ENCODE data around the gene BRI3BP. TPM values are rescaled to one million over a fixed set of nuclear protein-coding genes. Genes with fewer than 3 reads are reported as not detected.
"Not testable (repeated sequence)": the region's sequence is repeated elsewhere in the genome, so short reads cannot be mapped to it uniquely, and the experiment has no call there.

BRI3BP gene
- total RNA-seq, 4 donors from 2014 or later: 6.7 to 19.2 (median 12.1) TPM

DNA sequence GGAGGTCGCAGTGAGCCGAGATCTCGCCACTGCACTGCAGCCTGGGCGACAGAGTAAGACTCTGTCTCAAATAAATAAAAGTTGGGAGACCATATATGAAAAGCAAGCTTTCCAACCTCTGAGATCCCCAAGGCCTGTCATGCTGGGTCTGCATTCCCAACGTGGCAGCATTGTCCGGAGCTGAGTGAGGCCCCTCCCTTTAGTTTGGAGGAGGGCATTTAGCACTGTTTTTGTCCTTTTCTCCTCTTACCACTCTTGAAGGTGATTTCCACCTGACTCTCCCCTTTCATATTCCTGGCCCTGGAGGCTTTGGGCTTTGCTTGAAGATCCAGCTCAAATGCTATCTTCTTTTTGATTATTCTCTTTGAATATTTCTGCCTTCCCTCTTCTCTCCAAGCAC lies 74.9 kb downstream of the BRI3BP start:
- TF ChIP-seq, protein P1, sequence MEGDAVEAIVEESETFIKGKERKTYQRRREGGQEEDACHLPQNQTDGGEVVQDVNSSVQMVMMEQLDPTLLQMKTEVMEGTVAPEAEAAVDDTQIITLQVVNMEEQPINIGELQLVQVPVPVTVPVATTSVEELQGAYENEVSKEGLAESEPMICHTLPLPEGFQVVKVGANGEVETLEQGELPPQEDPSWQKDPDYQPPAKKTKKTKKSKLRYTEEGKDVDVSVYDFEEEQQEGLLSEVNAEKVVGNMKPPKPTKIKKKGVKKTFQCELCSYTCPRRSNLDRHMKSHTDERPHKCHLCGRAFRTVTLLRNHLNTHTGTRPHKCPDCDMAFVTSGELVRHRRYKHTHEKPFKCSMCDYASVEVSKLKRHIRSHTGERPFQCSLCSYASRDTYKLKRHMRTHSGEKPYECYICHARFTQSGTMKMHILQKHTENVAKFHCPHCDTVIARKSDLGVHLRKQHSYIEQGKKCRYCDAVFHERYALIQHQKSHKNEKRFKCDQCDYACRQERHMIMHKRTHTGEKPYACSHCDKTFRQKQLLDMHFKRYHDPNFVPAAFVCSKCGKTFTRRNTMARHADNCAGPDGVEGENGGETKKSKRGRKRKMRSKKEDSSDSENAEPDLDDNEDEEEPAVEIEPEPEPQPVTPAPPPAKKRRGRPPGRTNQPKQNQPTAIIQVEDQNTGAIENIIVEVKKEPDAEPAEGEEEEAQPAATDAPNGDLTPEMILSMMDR (IDR thresholded peaks at IDR 0.05): no peak
- TF ChIP-seq POLR2A (IDR thresholded peaks at IDR 0.05): no peak
- WGBS, 2 donors: 81 to 85% methylated on average over 6 of the region's 6 CpGs
- no peak for DNase-seq (ENCODE audit: low spot score in 2 of 2)

DNA sequence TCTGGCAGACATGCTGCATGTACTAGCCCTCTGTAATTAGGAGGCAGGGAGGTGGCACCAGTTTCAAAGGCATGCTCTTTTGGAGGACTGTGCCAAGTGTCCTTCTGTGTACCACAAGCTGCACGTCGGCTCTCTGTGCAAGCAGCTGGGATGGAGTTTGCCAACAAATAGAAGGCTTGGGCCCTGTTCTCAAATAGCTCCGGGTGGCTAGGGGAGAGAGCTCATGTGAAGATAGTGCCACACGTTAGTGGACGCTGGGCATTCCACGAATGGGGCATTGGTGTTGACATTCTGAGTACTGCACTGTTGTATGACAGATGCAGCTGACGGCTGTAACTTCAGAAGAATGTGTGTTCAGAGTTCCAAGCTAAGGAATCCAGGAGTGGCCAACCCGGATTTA lies 76.2 kb downstream of the BRI3BP start:
- TF ChIP-seq, protein P1 (IDR thresholded peaks at IDR 0.05): no peak
- TF ChIP-seq POLR2A (IDR thresholded peaks at IDR 0.05): no peak
- intact Hi-C loops (cut with DNase I; ENCODE audit: low total_unique reads): no loop called here
- DNase-seq (ENCODE audit: low spot score in 2 of 2): no peak
- H3K4me3 ChIP-seq (ENCODE audit: low read depth, poor library complexity, severe bottlenecking): no peak overlapping the region
- whole genome bisulfite sequencing, 2 donors: 54 to 60% methylated on average over 8 of the region's 8 CpGs

More for the DNA sequence above, 74.9 kb downstream of the BRI3BP start:
- H3K4me3 ChIP-seq (ENCODE audit: low read depth, poor library complexity, severe bottlenecking): no peak overlapping the region
- intact Hi-C loops (cut with DNase I; ENCODE audit: low total_unique reads): no loop called here

GRCh38 chr12:125070112-125070511 lies 76.7 kb downstream of the BRI3BP start:
- intact Hi-C loops (cut with DNase I; ENCODE audit: low total_unique reads): no loop called here
- DNase-seq (ENCODE audit: low spot score in 2 of 2): no peak
- H3K4me3 ChIP-seq (ENCODE audit: low read depth, poor library complexity, severe bottlenecking): no peak overlapping the region
- no peak for TF ChIP-seq POLR2A (IDR thresholded peaks at IDR 0.05)
- TF ChIP-seq, protein P1 (IDR thresholded peaks at IDR 0.05): no peak
- WGBS, 2 donors: 83 to 89% methylated on average over 6 of the region's 6 CpGs

DNA sequence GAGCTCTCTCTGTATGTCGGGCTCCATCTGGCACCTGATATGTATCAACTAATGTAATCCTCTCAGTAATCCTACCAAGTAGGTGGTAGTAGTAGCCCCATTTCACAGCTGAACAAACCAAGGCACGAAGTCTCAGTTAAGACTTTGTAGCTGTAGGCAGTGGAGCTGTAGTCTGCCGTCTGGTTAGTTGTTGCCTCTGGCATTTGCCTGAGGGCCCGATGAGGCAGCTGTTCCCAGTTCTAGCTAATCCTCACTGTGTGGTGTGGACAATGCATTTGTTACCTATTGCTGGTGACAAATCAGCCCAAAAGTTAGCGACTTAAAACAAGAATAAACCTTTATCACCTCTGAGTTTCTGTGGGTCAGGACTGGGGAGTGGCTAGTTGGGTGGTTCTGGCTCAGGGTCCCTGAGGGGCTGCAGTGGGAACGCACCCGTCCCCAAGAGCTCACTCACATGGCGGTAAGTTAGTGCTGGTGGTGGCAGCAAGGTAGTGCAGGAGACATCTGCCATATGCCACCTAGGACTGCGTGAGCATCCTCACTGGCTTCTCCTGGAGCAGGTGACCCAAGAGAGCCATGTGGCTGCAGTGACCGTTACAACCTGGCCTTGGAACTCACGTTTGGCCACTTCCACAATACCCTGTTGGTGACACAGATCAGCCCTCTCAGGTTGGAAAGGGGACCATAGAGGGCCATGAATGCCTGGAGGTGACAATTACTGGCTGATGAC lies 77.4 kb downstream of the BRI3BP start:
- intact Hi-C loops (cut with DNase I; ENCODE audit: low total_unique reads): no loop called here
- TF ChIP-seq, protein P1 (IDR thresholded peaks at IDR 0.05): no peak
- no peak for TF ChIP-seq POLR2A (IDR thresholded peaks at IDR 0.05)
- DNase-seq (ENCODE audit: low spot score in 2 of 2): no peak
- H3K4me3 ChIP-seq (ENCODE audit: low read depth, poor library complexity, severe bottlenecking): no peak overlapping the region
- WGBS, 2 donors: 92 to 96% methylated on average over 11 of the region's 11 CpGs

- WGBS, 2 donors: 93 to 95% methylated on average over 12 of the region's 12 CpGs
- TF ChIP-seq, protein P1 (IDR thresholded peaks at IDR 0.05): no peak
- no peak for TF ChIP-seq POLR2A (IDR thresholded peaks at IDR 0.05)
- intact Hi-C loops (cut with DNase I; ENCODE audit: low total_unique reads): no loop called here
Measured at GRCh38 chr12:125071456-125071855, 78.0 kb downstream of the BRI3BP start.

DNA sequence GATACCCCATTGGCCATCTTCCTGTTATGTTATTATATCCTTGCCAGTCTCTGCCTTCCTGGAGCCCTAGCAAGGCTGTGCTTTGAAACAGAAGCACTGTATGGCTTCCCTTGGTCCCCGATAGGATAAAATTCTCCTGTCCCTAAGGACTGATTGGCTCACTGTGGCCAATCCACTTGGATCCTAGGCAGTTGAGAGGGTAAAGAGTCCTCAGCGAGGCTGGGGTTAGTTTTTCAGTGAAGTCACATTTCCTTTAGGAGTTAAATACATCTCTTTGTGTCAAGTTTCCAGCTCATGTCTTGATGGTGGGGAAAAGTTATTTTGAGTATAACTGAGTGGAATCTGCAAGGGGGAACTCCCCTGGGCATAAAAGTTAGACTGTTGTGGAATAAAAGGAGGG lies 79.1 kb downstream of the BRI3BP start:
- intact Hi-C loops (cut with DNase I; ENCODE audit: low total_unique reads): no loop called here
- 88 to 97% methylated on average over 2 of the region's 2 CpGs for WGBS, 2 donors
- no peak overlapping the region for H3K4me3 ChIP-seq (ENCODE audit: low read depth, poor library complexity, severe bottlenecking)
- TF ChIP-seq, protein P1 (IDR thresholded peaks at IDR 0.05): no peak
- no peak for TF ChIP-seq POLR2A (IDR thresholded peaks at IDR 0.05)
- no peak for DNase-seq (ENCODE audit: low spot score in 2 of 2)

More at GRCh38 chr12:125071456-125071855, 78.0 kb downstream of the BRI3BP start:
- no peak overlapping the region for H3K4me3 ChIP-seq (ENCODE audit: low read depth, poor library complexity, severe bottlenecking)
- no peak for DNase-seq (ENCODE audit: low spot score in 2 of 2)

- intact Hi-C loops (cut with DNase I; ENCODE audit: low total_unique reads); H3K4me3 ChIP-seq (ENCODE audit: low read depth, poor library complexity, severe bottlenecking); DNase-seq (ENCODE audit: low spot score in 2 of 2): not testable (repeated sequence)
- 87 to 88% methylated on average over 2 of the region's 2 CpGs for WGBS, 2 donors
Measured at GRCh38 chr12:125074294-125074693, 80.8 kb downstream of the BRI3BP start.

Data from lower leg skin (tissue), 4 donors.